ENCODE data around the gene SLC13A5. TPM values are rescaled to one million over a fixed set of nuclear protein-coding genes. Genes with fewer than 3 reads are reported as not detected.

The SLC13A5 gene
- total and polyA plus RNA-seq, 2 donors (not counting 1 experiment from before 2014, with no cell fraction given) = not detected

DNA sequence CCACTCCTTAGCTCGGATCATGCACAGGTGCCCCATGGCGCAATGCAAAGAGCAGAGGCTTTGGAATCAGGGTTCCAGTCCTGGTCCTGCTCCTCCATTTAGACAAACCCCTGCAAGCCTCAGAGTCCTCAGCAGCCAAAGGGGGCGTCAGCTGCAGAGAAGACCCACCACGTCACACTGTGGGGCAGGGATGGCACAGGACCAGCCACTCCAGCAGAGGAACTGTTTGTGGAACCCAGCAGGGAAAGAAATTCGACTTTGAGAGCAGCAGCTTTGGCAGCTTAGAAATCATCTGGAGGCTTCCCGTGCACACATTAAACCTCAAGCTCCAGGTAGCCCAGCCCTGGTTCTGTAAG is 36.4 kb downstream of the SLC13A5 start:
- ATAC-seq (ENCODE audit: low read depth) (no peak), DNase-seq (no peak)
- Histone ChIP-seq H2AFZ (ENCODE audit: insufficient read depth, low read depth, low read length, poor library complexity, severe bottlenecking) (no peak overlapping the region), H3K4me1 (ENCODE audit: control insufficient read depth in 2 of 2, insufficient read depth in 2 of 2, low read length in 2 of 2) (peaks cover 0 to 3% of the 10 kb centered on the region in 2 donors), H3K9ac (ENCODE audit: low read length) (no peak overlapping the region), H3K4me3 (ENCODE audit: control extremely low read depth in 1 of 5, extremely low read depth in 1 of 5, insufficient read depth in 1 of 5, low read depth in 2 of 5, low read length in 4 of 5) (no peak overlapping the region), H3K79me2 (ENCODE audit: control insufficient read depth, insufficient read depth, low read length) (peaks cover 2% of the 10 kb centered on the region), H3K4me2 (replicated peaks; ENCODE audit: low read depth, low read length, poor library complexity, severe bottlenecking) (no peak overlapping the region), H3K9me3 (ENCODE audit: control extremely low read depth in 1 of 3, control insufficient read depth in 2 of 3, insufficient read depth in 1 of 3, low read length in 2 of 3) (no peaks in the 10 kb centered on the region), H3K36me3 (replicated peaks in 1 of 2; ENCODE audit: control extremely low read depth in 1 of 2, control insufficient read depth in 1 of 2, extremely low read depth in 1 of 2, insufficient read depth in 2 of 2, low read length in 1 of 2) (no peaks in the 10 kb centered on the region), H4K20me1 (ENCODE audit: control insufficient read depth, insufficient read depth, low read length, poor library complexity, severe bottlenecking) (no peaks in the 10 kb centered on the region), H3K27ac (ENCODE audit: low read length in 2 of 2) (no peak overlapping the region), H3K27me3 (replicated peaks in 1 of 4; ENCODE audit: control extremely low read depth in 1 of 4, control insufficient read depth in 3 of 4, insufficient read depth in 4 of 4, low read length in 3 of 4) (peaks cover 0 to 22% (median 8%) of the 10 kb centered on the region in 4 experiments)
- no peaks in the 10 kb centered on the region for H3K4me1 Mint-ChIP-seq
- no peak for TF ChIP-seq EZH2 (IDR thresholded peaks at IDR 0.05; ENCODE audit: borderline replicate concordance, insufficient read depth, low read depth, low read length, poor library complexity, severe bottlenecking)
- no peak for TF ChIP-seq CTCF (IDR thresholded peaks at IDR 0.05)
- WGBS (ENCODE audit: insufficient coverage) = 75% methylated on average over 6 of the region's 6 CpGs
- no peaks in the 10 kb centered on the region for H3K9me3 Mint-ChIP-seq (ENCODE audit: insufficient read depth)
- peaks cover 17% of the 10 kb centered on the region for H3K27me3 Mint-ChIP-seq
- POLR2A ChIA-PET = no interaction called here
- intact Hi-C loops (cut with micrococcal nuclease) = no loop called here
- H3K27ac Mint-ChIP-seq = no peak overlapping the region
- no peak overlapping the region for H3K4me3 Mint-ChIP-seq
- CTCF ChIA-PET = interaction anchor here (0.7 to 1.9 kb wide), 2 partner anchors 10 to 11 kb away, joined by 3 to 7 read pairs; no protein-coding TSS in a partner anchor

GRCh38 chr17:6675201-6675825 is 37.9 kb downstream of the SLC13A5 start:
- no peak overlapping the region for H3K27ac ChIP-seq (ENCODE audit: low read length in 2 of 2)
- H3K4me1 ChIP-seq (ENCODE audit: control insufficient read depth in 2 of 2, insufficient read depth in 2 of 2, low read length in 2 of 2) = peaks cover 0 to 3% of the 10 kb centered on the region in 2 donors
- 84% methylated on average over 8 of the region's 11 CpGs for WGBS (ENCODE audit: insufficient coverage)
- Mint-ChIP-seq H3K27me3 (peaks cover 13% of the 10 kb centered on the region), H3K27ac (no peak overlapping the region), H3K4me1 (no peaks in the 10 kb centered on the region), H3K9me3 (ENCODE audit: insufficient read depth) (no peaks in the 10 kb centered on the region), H3K4me3 (no peak overlapping the region)
- CTCF ChIA-PET = no interaction called here
- H3K4me2 ChIP-seq (replicated peaks; ENCODE audit: low read depth, low read length, poor library complexity, severe bottlenecking) = no peak overlapping the region
- no peaks in the 10 kb centered on the region for H3K36me3 ChIP-seq (replicated peaks in 1 of 2; ENCODE audit: control extremely low read depth in 1 of 2, control insufficient read depth in 1 of 2, extremely low read depth in 1 of 2, insufficient read depth in 2 of 2, low read length in 1 of 2)
- peaks cover 9% of the 10 kb centered on the region for H4K20me1 ChIP-seq (ENCODE audit: control insufficient read depth, insufficient read depth, low read length, poor library complexity, severe bottlenecking)
- ATAC-seq (ENCODE audit: low read depth) (no peak), DNase-seq (no peak)
- H3K27me3 ChIP-seq (replicated peaks in 1 of 4; ENCODE audit: control extremely low read depth in 1 of 4, control insufficient read depth in 3 of 4, insufficient read depth in 4 of 4, low read length in 3 of 4) = peaks cover 0 to 22% (median 6%) of the 10 kb centered on the region in 4 experiments
- H2AFZ ChIP-seq (ENCODE audit: insufficient read depth, low read depth, low read length, poor library complexity, severe bottlenecking) = no peak overlapping the region
- H3K9me3 ChIP-seq (ENCODE audit: control extremely low read depth in 1 of 3, control insufficient read depth in 2 of 3, insufficient read depth in 1 of 3, low read length in 2 of 3) = no peaks in the 10 kb centered on the region
- H3K9ac ChIP-seq (ENCODE audit: low read length) = no peak overlapping the region
- TF ChIP-seq EZH2 (IDR thresholded peaks at IDR 0.05; ENCODE audit: borderline replicate concordance, insufficient read depth, low read depth, low read length, poor library complexity, severe bottlenecking) (no peak), CTCF (IDR thresholded peaks at IDR 0.05) (no peak)
- POLR2A ChIA-PET = interaction anchor here (0.6 kb wide), 1 partner anchor 18 kb away, joined by 3 read pairs; no protein-coding TSS in a partner anchor
- no peak overlapping the region for H3K4me3 ChIP-seq (ENCODE audit: control extremely low read depth in 1 of 5, extremely low read depth in 1 of 5, insufficient read depth in 1 of 5, low read depth in 2 of 5, low read length in 4 of 5)
- intact Hi-C loops (cut with micrococcal nuclease) = no loop called here
- H3K79me2 ChIP-seq (ENCODE audit: control insufficient read depth, insufficient read depth, low read length) = peaks cover 9% of the 10 kb centered on the region

Data from B cell (primary cell).